Measurements from ENCODE around the gene HSDL1. TPM values are rescaled to one million over a fixed set of nuclear protein-coding genes. Genes with fewer than 3 reads are reported as not detected.
A peak's percentile ranks its signal among the peaks of the same experiment; 100 is the strongest.

Gene HSDL1
- total RNA-seq, 1 experiment from 2014 or later: 34.2 TPM

DNA sequence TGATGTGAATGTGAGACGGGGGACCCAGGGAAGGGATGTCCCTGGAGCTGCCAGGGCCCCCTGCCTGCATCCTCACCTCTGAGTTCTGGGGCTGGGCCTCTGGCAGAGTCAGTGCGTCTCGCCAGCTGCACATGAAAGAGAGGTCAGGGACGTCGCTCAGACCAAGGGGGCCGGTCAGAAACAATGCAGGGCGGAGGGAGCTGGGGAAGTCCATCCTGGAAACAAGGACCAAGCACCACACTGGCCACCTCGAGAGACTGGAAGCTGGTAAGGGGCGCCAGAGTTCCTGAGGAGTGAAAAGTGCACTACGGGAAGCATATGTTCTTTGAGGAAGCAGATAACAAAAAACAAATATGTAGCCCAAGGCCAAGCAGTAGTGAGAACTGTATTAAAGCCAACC is 39.8 kb upstream of the HSDL1 start:
- no peak for DNase-seq
- H3K27me3 Mint-ChIP-seq (ENCODE audit: low read depth): peaks cover 2% of the 10 kb centered on the region; the same call in 1 of the 2 replicates
- H2AK5ac ChIP-seq (ENCODE audit: insufficient read length, low read length): no peak overlapping the region
- no peak overlapping the region for H2BK20ac ChIP-seq (ENCODE audit: low read depth, low read length, poor library complexity, severe bottlenecking)
- H3K9ac ChIP-seq (ENCODE audit: extremely low read depth, insufficient read length, low read length): no peak overlapping the region
- no peak overlapping the region for H4K91ac ChIP-seq (ENCODE audit: insufficient read length, low read depth, low read length)
- H3K36me3 Mint-ChIP-seq (ENCODE audit: insufficient read depth in 1 of 3, low read depth in 3 of 3): peaks cover 14 to 46% (median 46%) of the 10 kb centered on the region in 3 experiments; a peak in 6 of 7 replicates
- peaks cover 8 to 13% of the 10 kb centered on the region in 2 experiments for H3K4me1 Mint-ChIP-seq
- no peaks in the 10 kb centered on the region for H3K4me1 ChIP-seq (ENCODE audit: insufficient read depth, low read length)
- peaks cover 9% of the 10 kb centered on the region; the same call in 1 of the 2 replicates for H3K79me2 ChIP-seq (ENCODE audit: insufficient read depth, low read length)
- peaks cover 6% of the 10 kb centered on the region for H3K79me1 ChIP-seq (ENCODE audit: insufficient read depth, low read depth, low read length, poor library complexity, severe bottlenecking)
- H3K4me2 ChIP-seq (ENCODE audit: insufficient read depth, insufficient read length, low read length): no peak overlapping the region
- no peak overlapping the region for H2AFZ ChIP-seq (ENCODE audit: low read length)
- H3K4me3 Mint-ChIP-seq: peak overlapping the region; percentile 92 to 94
- H3K23ac ChIP-seq (ENCODE audit: insufficient read length, low read depth, low read length): no peak overlapping the region
- H3K14ac ChIP-seq (ENCODE audit: insufficient read depth, low read length): no peak overlapping the region
- H3K18ac ChIP-seq (ENCODE audit: insufficient read length, low read depth, low read length): no peak overlapping the region
- no peak overlapping the region for H3K4ac ChIP-seq (ENCODE audit: low read depth, low read length)
- no peak overlapping the region for H2BK12ac ChIP-seq (ENCODE audit: insufficient read length, low read depth, low read length)
- peaks cover 6% of the 10 kb centered on the region for H3K23me2 ChIP-seq (ENCODE audit: insufficient read length, low read depth, low read length, poor library complexity, severe bottlenecking)
- no peak overlapping the region for H3T11ph ChIP-seq (ENCODE audit: low read length)
- H3K27me3 ChIP-seq (ENCODE audit: insufficient read depth, low read length): no peaks in the 10 kb centered on the region
- no peak overlapping the region for H3K27ac ChIP-seq (ENCODE audit: insufficient read length, low read depth, low read length)
- H4K5ac ChIP-seq (ENCODE audit: insufficient read length, low read depth, low read length): no peak overlapping the region
- no peak overlapping the region for H2BK120ac ChIP-seq (ENCODE audit: low read depth, low read length, poor library complexity, severe bottlenecking)
- H2BK15ac ChIP-seq (ENCODE audit: low read depth, low read length): no peak overlapping the region
- no peak overlapping the region for H2BK5ac ChIP-seq (ENCODE audit: insufficient read length, low read length)
- no peaks in the 10 kb centered on the region for H3K9me3 ChIP-seq (ENCODE audit: control insufficient read depth, low read depth, low read length)
- H3K27ac Mint-ChIP-seq: no peak overlapping the region; a peak in 1 of 7 replicates
- TF ChIP-seq CTCF (conservative IDR thresholded peaks at IDR 0.05): no peak
- H3K9me3 Mint-ChIP-seq: no peaks in the 10 kb centered on the region
- no peak overlapping the region for H3K56ac ChIP-seq (ENCODE audit: insufficient read length, low read depth, low read length)
- no peaks in the 10 kb centered on the region for H4K20me1 ChIP-seq (ENCODE audit: control insufficient read depth, insufficient read depth, insufficient read length)
- H4K8ac ChIP-seq (replicated peaks; ENCODE audit: insufficient read length, low read depth, low read length): no peak overlapping the region
- no CpG with 5 or more reads among the region's 10 CpGs for WGBS (ENCODE audit: extremely low coverage, insufficient read length, low lambda C conversion rate)

Data from H9 (cell line).